Measurements from ENCODE around the gene ADGRL3.
"Not testable (repeated sequence)": the region's sequence is repeated elsewhere in the genome, so short reads cannot be mapped to it uniquely, and the experiment has no call there.

Gene ADGRL3

GRCh38 chr4:61507091-61507490 is 307.0 kb downstream of the ADGRL3 start:
- DNase-seq, result no peak

GRCh38 chr4:61509721-61510241 is 309.7 kb downstream of the ADGRL3 start:
- not testable (repeated sequence) for DNase-seq

- no peak for DNase-seq
These were observed 311.8 kb downstream of the ADGRL3 start for GRCh38 chr4:61511716-61512488.

- no peak for DNase-seq
These were observed 314.9 kb downstream of the ADGRL3 start for GRCh38 chr4:61514991-61515390.

GRCh38 chr4:61517144-61517543 is 317.0 kb downstream of the ADGRL3 start:
- peak in 1 of 4 experiments; percentile 4 for DNase-seq

GRCh38 chr4:61520166-61520565 is 320.0 kb downstream of the ADGRL3 start:
- no peak for DNase-seq

- no peak for DNase-seq
These were observed 320.6 kb downstream of the ADGRL3 start for GRCh38 chr4:61520681-61521160.

GRCh38 chr4:61521451-61521850 is 321.3 kb downstream of the ADGRL3 start:
- no peak for DNase-seq

GRCh38 chr4:61522312-61522711 is 322.2 kb downstream of the ADGRL3 start:
- DNase-seq, result no peak

- no peak for DNase-seq
These were observed 327.8 kb downstream of the ADGRL3 start for GRCh38 chr4:61527888-61528287.

GRCh38 chr4:61528595-61528994 is 328.5 kb downstream of the ADGRL3 start:
- DNase-seq, result no peak

GRCh38 chr4:61531188-61531587 is 331.1 kb downstream of the ADGRL3 start:
- DNase-seq, result no peak

GRCh38 chr4:61532336-61533000 is 332.3 kb downstream of the ADGRL3 start:
- no peak for DNase-seq

GRCh38 chr4:61533140-61533539 is 333.0 kb downstream of the ADGRL3 start:
- no peak for DNase-seq

GRCh38 chr4:61540944-61541343 is 340.8 kb downstream of the ADGRL3 start:
- DNase-seq, result peak in 2 of 4 experiments; percentile 4 to 27

- no peak for DNase-seq
These were observed 341.3 kb downstream of the ADGRL3 start for GRCh38 chr4:61541459-61541858.

GRCh38 chr4:61543976-61544375 is 343.9 kb downstream of the ADGRL3 start:
- no peak for DNase-seq

GRCh38 chr4:61545902-61546480 is 345.9 kb downstream of the ADGRL3 start:
- DNase-seq, result no peak

GRCh38 chr4:61549336-61549735 is 349.2 kb downstream of the ADGRL3 start:
- DNase-seq, result no peak

- DNase-seq, result no peak
These were observed 353.5 kb downstream of the ADGRL3 start for GRCh38 chr4:61553557-61554125.

- DNase-seq, result no peak
These were observed 355.7 kb downstream of the ADGRL3 start for GRCh38 chr4:61555789-61556188.

GRCh38 chr4:61556277-61556676 is 356.2 kb downstream of the ADGRL3 start:
- no peak for DNase-seq

GRCh38 chr4:61559396-61559795 is 359.3 kb downstream of the ADGRL3 start:
- no peak for DNase-seq
